Measurements from ENCODE around the gene FKBP2. TPM values are rescaled to one million over a fixed set of nuclear protein-coding genes. Genes with fewer than 3 reads are reported as not detected.

Gene FKBP2
- total and polyA plus RNA-seq, 4 donors, result 60.8 to 241 (median 124) TPM

- DNase-seq (ENCODE audit: low spot score), result no peak
- WGBS, result 94% methylated on average over 13 of the region's 13 CpGs
- Histone ChIP-seq H3K27me3 (ENCODE audit: control insufficient read depth in 4 of 4, insufficient read depth in 4 of 4, low read length in 3 of 4) (peaks cover 0 to 4% (median 2%) of the 10 kb centered on the region in 4 donors), H3K36me3 (ENCODE audit: control insufficient read depth in 4 of 4, insufficient read depth in 3 of 4, low read depth in 1 of 4, low read length in 3 of 4) (no peaks in the 10 kb centered on the region), H3K9me3 (ENCODE audit: control insufficient read depth in 4 of 4, low read length in 3 of 4) (no peaks in the 10 kb centered on the region), H3K27ac (ENCODE audit: low read depth in 1 of 2, low read length in 2 of 2) (no peak overlapping the region), H3K4me3 (ENCODE audit: low read depth in 1 of 3, low read length in 3 of 3) (no peak overlapping the region), H3K4me1 (ENCODE audit: control insufficient read depth in 4 of 4, insufficient read depth in 4 of 4, low read length in 3 of 4) (peaks cover 14 to 41% (median 15%) of the 10 kb centered on the region in 4 donors), H3K9ac (ENCODE audit: low read depth in 1 of 2, low read length in 2 of 2) (no peak overlapping the region)
- TF ChIP-seq ZBTB33 (IDR thresholded peaks at IDR 0.05), result no peak
- no peak for TF ChIP-seq GABPA (IDR thresholded peaks at IDR 0.05 in 1 of 2, conservative IDR thresholded peaks at IDR 0.05 in 1 of 2)
- no peak for TF ChIP-seq SP1 (IDR thresholded peaks at IDR 0.05)
- no peak for TF ChIP-seq MAX (IDR thresholded peaks at IDR 0.05)
- no peak for TF ChIP-seq NR2F2 (IDR thresholded peaks at IDR 0.05)
- TF ChIP-seq YY1 (IDR thresholded peaks at IDR 0.05), result no peak
- no peak for TF ChIP-seq RXRA (IDR thresholded peaks at IDR 0.05)
- TF ChIP-seq EGR1 (IDR thresholded peaks at IDR 0.05; ENCODE audit: low read depth in 2 of 2), result no peak
- TF ChIP-seq REST (IDR thresholded peaks at IDR 0.05), result no peak
- TF ChIP-seq RAD21 (IDR thresholded peaks at IDR 0.05), result no peak
- no peak for TF ChIP-seq ATF3 (IDR thresholded peaks at IDR 0.05)
Observed at GRCh38 chr11:64289002-64289564, 48.2 kb downstream of the FKBP2 start.

GRCh38 chr11:64290352-64291261 lies 49.7 kb downstream of the FKBP2 start:
- DNase-seq (ENCODE audit: low spot score), result no peak
- H3K4me3 ChIP-seq (ENCODE audit: low read depth in 1 of 3, low read length in 3 of 3), result no peak overlapping the region
- H3K27me3 ChIP-seq (ENCODE audit: control insufficient read depth in 4 of 4, insufficient read depth in 4 of 4, low read length in 3 of 4), result peaks cover 0 to 12% (median 4%) of the 10 kb centered on the region in 4 donors
- no peaks in the 10 kb centered on the region for H3K36me3 ChIP-seq (ENCODE audit: control insufficient read depth in 4 of 4, insufficient read depth in 3 of 4, low read depth in 1 of 4, low read length in 3 of 4)
- no peak overlapping the region for H3K9ac ChIP-seq (ENCODE audit: low read depth in 1 of 2, low read length in 2 of 2)
- H3K27ac ChIP-seq (ENCODE audit: low read depth in 1 of 2, low read length in 2 of 2), result no peak overlapping the region
- H3K4me1 ChIP-seq (ENCODE audit: control insufficient read depth in 4 of 4, insufficient read depth in 4 of 4, low read length in 3 of 4), result peaks cover 11 to 38% (median 13%) of the 10 kb centered on the region in 4 donors
- H3K9me3 ChIP-seq (ENCODE audit: control insufficient read depth in 4 of 4, low read length in 3 of 4), result no peaks in the 10 kb centered on the region
- 55% methylated on average over 10 of the region's 10 CpGs for WGBS
- TF ChIP-seq YY1 (IDR thresholded peaks at IDR 0.05), result no peak
- TF ChIP-seq EGR1 (IDR thresholded peaks at IDR 0.05; ENCODE audit: low read depth in 2 of 2), result no peak
- TF ChIP-seq ATF3 (IDR thresholded peaks at IDR 0.05), result no peak
- no peak for TF ChIP-seq RAD21 (IDR thresholded peaks at IDR 0.05)

Data from liver (tissue), 9 donors.